Trophoblast cell (in vitro differentiated cells and primary cell): ENCODE data around the gene OR13J1.

Source experiments
- DNase-seq, 2 donors: peaks; one replicate each; pipeline ENCODE4 v3.0.0-alpha.2; 2016
- H2AFZ ChIP-seq: 2 replicates; pipeline ENCODE4 v1.6.1; 2013; ENCODE audit warnings: low read length, moderate library complexity, mild to moderate bottlenecking; ENCODE audit not compliant: insufficient read depth, poor library complexity
- H2AK5ac ChIP-seq: 2 replicates; pipeline ENCODE4 v1.6.1; 2013; ENCODE audit warnings: mild to moderate bottlenecking, low read length
- H2BK120ac ChIP-seq: 2 replicates; pipeline ENCODE4 v1.6.1; 2013; ENCODE audit warnings: low read length, mild to moderate bottlenecking, moderate library complexity; ENCODE audit not compliant: insufficient read depth, poor library complexity
- H2BK12ac ChIP-seq: 2 replicates; pipeline ENCODE4 v1.6.1; 2013; ENCODE audit warnings: mild to moderate bottlenecking, low read length, moderate library complexity
- H2BK5ac ChIP-seq: 2 replicates; pipeline ENCODE4 v1.6.1; 2013; ENCODE audit warnings: low read length, low read depth, moderate library complexity, mild to moderate bottlenecking; ENCODE audit not compliant: poor library complexity
- H3K14ac ChIP-seq: 2 replicates; pipeline ENCODE4 v1.6.1; 2013; ENCODE audit warnings: mild to moderate bottlenecking, low read length
- H3K18ac ChIP-seq: 2 replicates; pipeline ENCODE4 v1.6.1; 2013; ENCODE audit warnings: mild to moderate bottlenecking, low read length
- H3K23ac ChIP-seq: 2 replicates; pipeline ENCODE4 v1.6.1; 2013; ENCODE audit warnings: low read length
- H3K27ac ChIP-seq: 2 replicates; pipeline ENCODE4 v1.5.1; 2013; ENCODE audit warnings: low read depth, mild to moderate bottlenecking, inconsistent platforms, low read length, moderate library complexity
- H3K27me3 ChIP-seq: 2 replicates; pipeline ENCODE4 v1.6.1; 2013; ENCODE audit warnings: inconsistent platforms, mild to moderate bottlenecking, low read length, moderate library complexity; ENCODE audit not compliant: insufficient read depth
- H3K36me3 ChIP-seq, 2 experiments: 1 replicate in 1 of 2; 2 replicates in 1 of 2; pipeline ENCODE4 v1.6.1; 2013; ENCODE audit warnings: low read length in 2 of 2, mild to moderate bottlenecking in 2 of 2, moderate library complexity in 1 of 2; ENCODE audit not compliant: insufficient read depth in 2 of 2, control insufficient read depth in 1 of 2
- H3K4ac ChIP-seq: 2 replicates; pipeline ENCODE4 v1.6.1; 2013; ENCODE audit warnings: low read depth, mild to moderate bottlenecking, low read length, moderate library complexity
- H3K4me1 ChIP-seq, 2 experiments: 1 replicate in 1 of 2; 2 replicates in 1 of 2; pipeline ENCODE4 v1.6.1; 2013; ENCODE audit warnings: low read length in 2 of 2, mild to moderate bottlenecking in 2 of 2, moderate library complexity in 1 of 2; ENCODE audit not compliant: insufficient read depth in 2 of 2, control insufficient read depth in 1 of 2
- H3K4me2 ChIP-seq: 2 replicates; pipeline ENCODE4 v1.6.1; 2013; ENCODE audit warnings: inconsistent platforms, mild to moderate bottlenecking, low read length, moderate library complexity
- H3K4me3 ChIP-seq: 2 replicates; pipeline ENCODE4 v1.5.1; 2013; ENCODE audit warnings: mild to moderate bottlenecking, low read depth, low read length, inconsistent platforms
- H3K79me1 ChIP-seq: one replicate; pipeline ENCODE4 v1.6.1; 2013; ENCODE audit warnings: low read length
- H3K79me2 ChIP-seq: 2 replicates; pipeline ENCODE4 v1.6.1; 2013; ENCODE audit warnings: low read length, mild to moderate bottlenecking; ENCODE audit not compliant: control insufficient read depth, insufficient read depth, poor library complexity
- H3K9ac ChIP-seq: 2 replicates; pipeline ENCODE4 v1.6.1; 2013; ENCODE audit warnings: mild to moderate bottlenecking, low read length
- H3K9me3 ChIP-seq: 2 replicates; pipeline ENCODE4 v1.6.1; 2013; ENCODE audit warnings: low read depth, mild to moderate bottlenecking, control low read depth, inconsistent platforms, low read length; ENCODE audit not compliant: insufficient read depth
- H4K12ac ChIP-seq: 2 replicates; pipeline ENCODE4 v1.6.1; 2013; ENCODE audit warnings: low read depth, mild to moderate bottlenecking, low read length, moderate library complexity
- H4K8ac ChIP-seq: 2 replicates; pipeline ENCODE4 v1.6.1; 2013; ENCODE audit warnings: low read depth, mild to moderate bottlenecking, low read length, moderate library complexity
- H4K91ac ChIP-seq: one replicate; pipeline ENCODE4 v1.6.1; 2013; ENCODE audit warnings: low read depth, mild to moderate bottlenecking, low read length, moderate library complexity
- WGBS: extraction: QIAGEN DNeasy Blood & Tissue Kit; methylation state at CpG from one replicate; pipeline ENCODE4 v1.1.7; 2013; ENCODE audit warnings: missing lambda C conversion rate; ENCODE audit not compliant: insufficient read length, insufficient coverage; ENCODE audit errors: extremely low coverage; 5-methylcytosine and 5-hydroxymethylcytosine counted together

The OR13J1 gene

GRCh38 chr9:35862328-35862727, 7.9 kb downstream of the OR13J1 start:
- Histone ChIP-seq H3K14ac (no peak overlapping the region), H3K18ac (no peak overlapping the region), H3K4ac (no peak overlapping the region), H2BK5ac (no peak overlapping the region), H4K8ac (no peak overlapping the region), H3K9ac (no peak overlapping the region), H3K9me3 (peaks cover 2% of the 10 kb centered on the region), H3K36me3 (no peaks in the 10 kb centered on the region), H3K4me1 (no peaks in the 10 kb centered on the region), H3K23ac (no peak overlapping the region), H3K27me3 (no peaks in the 10 kb centered on the region), H3K27ac (no peak overlapping the region), H3K79me2 (no peaks in the 10 kb centered on the region), H2AFZ (no peak overlapping the region), H2AK5ac (no peak overlapping the region), H2BK12ac (no peak overlapping the region), H2BK120ac (no peak overlapping the region), H4K91ac (no peak overlapping the region), H3K79me1 (no peaks in the 10 kb centered on the region), H3K4me3 (no peak overlapping the region), H4K12ac (no peak overlapping the region), H3K4me2 (no peak overlapping the region)
- no CpG with 5 or more reads among the region's 4 CpGs for WGBS
- no peak for DNase-seq

- Histone ChIP-seq H2AFZ (no peak overlapping the region), H3K23ac (no peak overlapping the region), H3K9me3 (peaks cover 2% of the 10 kb centered on the region), H3K27ac (no peak overlapping the region), H2BK5ac (no peak overlapping the region), H2AK5ac (no peak overlapping the region), H4K8ac (no peak overlapping the region), H3K79me1 (no peaks in the 10 kb centered on the region), H3K4me2 (no peak overlapping the region), H3K14ac (no peak overlapping the region), H3K18ac (no peak overlapping the region), H4K91ac (no peak overlapping the region), H3K4me1 (no peaks in the 10 kb centered on the region), H2BK120ac (no peak overlapping the region), H4K12ac (no peak overlapping the region), H3K4me3 (no peak overlapping the region), H3K4ac (no peak overlapping the region), H3K79me2 (no peaks in the 10 kb centered on the region), H3K36me3 (no peaks in the 10 kb centered on the region), H3K9ac (no peak overlapping the region), H3K27me3 (no peaks in the 10 kb centered on the region), H2BK12ac (no peak overlapping the region)
- DNase-seq, result no peak
- WGBS, result no CpG with 5 or more reads among the region's 12 CpGs
Observed at GRCh38 chr9:35861161-35861897, 8.9 kb downstream of the OR13J1 start.

- H2BK5ac ChIP-seq, result no peak overlapping the region
- no peak overlapping the region for H3K23ac ChIP-seq
- H4K91ac ChIP-seq, result no peak overlapping the region
- no peaks in the 10 kb centered on the region for H3K4me1 ChIP-seq
- H3K18ac ChIP-seq, result no peak overlapping the region
- no peaks in the 10 kb centered on the region for H3K27me3 ChIP-seq
- H4K12ac ChIP-seq, result no peak overlapping the region
- no peak overlapping the region for H2BK12ac ChIP-seq
- no peak overlapping the region for H2AK5ac ChIP-seq
- H3K14ac ChIP-seq, result no peak overlapping the region
- no peak overlapping the region for H2AFZ ChIP-seq
- no peak overlapping the region for H3K4me3 ChIP-seq
- H3K79me1 ChIP-seq, result no peaks in the 10 kb centered on the region
- H3K79me2 ChIP-seq, result no peaks in the 10 kb centered on the region
- no peaks in the 10 kb centered on the region for H3K36me3 ChIP-seq
- no peak overlapping the region for H3K27ac ChIP-seq
- no peak overlapping the region for H3K4me2 ChIP-seq
- peaks cover 2% of the 10 kb centered on the region for H3K9me3 ChIP-seq
- no peak overlapping the region for H3K9ac ChIP-seq
- DNase-seq, result no peak
- WGBS, result no CpG with 5 or more reads among the region's 3 CpGs
- no peak overlapping the region for H4K8ac ChIP-seq
- no peak overlapping the region for H2BK120ac ChIP-seq
- H3K4ac ChIP-seq, result no peak overlapping the region
Observed at GRCh38 chr9:35859990-35860339, 10.2 kb downstream of the OR13J1 start.

GRCh38 chr9:35859310-35859989, 10.8 kb downstream of the OR13J1 start:
- H2AFZ ChIP-seq, result no peak overlapping the region
- no peaks in the 10 kb centered on the region for H3K4me1 ChIP-seq
- H2BK12ac ChIP-seq, result no peak overlapping the region
- no peak overlapping the region for H3K4me2 ChIP-seq
- H3K18ac ChIP-seq, result no peak overlapping the region
- no peak overlapping the region for H3K23ac ChIP-seq
- H2AK5ac ChIP-seq, result no peak overlapping the region
- H3K9me3 ChIP-seq, result peaks cover 2% of the 10 kb centered on the region
- no peaks in the 10 kb centered on the region for H3K79me2 ChIP-seq
- no peaks in the 10 kb centered on the region for H3K79me1 ChIP-seq
- H3K14ac ChIP-seq, result no peak overlapping the region
- no peak overlapping the region for H3K4ac ChIP-seq
- H4K12ac ChIP-seq, result no peak overlapping the region
- no peak overlapping the region for H3K4me3 ChIP-seq
- no peaks in the 10 kb centered on the region for H3K36me3 ChIP-seq
- WGBS, result no CpG with 5 or more reads among the region's 16 CpGs
- H2BK5ac ChIP-seq, result no peak overlapping the region
- no peaks in the 10 kb centered on the region for H3K27me3 ChIP-seq
- H3K9ac ChIP-seq, result no peak overlapping the region
- H4K91ac ChIP-seq, result no peak overlapping the region
- H4K8ac ChIP-seq, result no peak overlapping the region
- H2BK120ac ChIP-seq, result no peak overlapping the region
- H3K27ac ChIP-seq, result no peak overlapping the region
- no peak for DNase-seq
